Tibial nerve (tissue), 3 donors: ENCODE data around the gene SELENOW.

Source experiments
- POLR2A ChIP-seq, 2 donors: fragments of 450-650 bp; IDR thresholded peaks; one replicate each; pipeline ENCODE4 v1.6.1; 2017; ENCODE audit warnings: antibody characterized with exemption in 2 of 2, mild to moderate bottlenecking in 2 of 2, moderate library complexity in 2 of 2
- TF ChIP-seq, protein P1 (sequence below), 5 experiments: fragments of 200-600 bp in 3 of 5; fragments of 450-650 bp in 2 of 5; sonication (generic) in 3 of 5; IDR thresholded peaks; one replicate each; pipeline ENCODE4 v1.5.1; 2016 to 2019; ENCODE audit warnings: antibody characterized with exemption in 5 of 5, mild to moderate bottlenecking in 3 of 5, moderate library complexity in 2 of 5

- TF ChIP-seq, protein P1, sequence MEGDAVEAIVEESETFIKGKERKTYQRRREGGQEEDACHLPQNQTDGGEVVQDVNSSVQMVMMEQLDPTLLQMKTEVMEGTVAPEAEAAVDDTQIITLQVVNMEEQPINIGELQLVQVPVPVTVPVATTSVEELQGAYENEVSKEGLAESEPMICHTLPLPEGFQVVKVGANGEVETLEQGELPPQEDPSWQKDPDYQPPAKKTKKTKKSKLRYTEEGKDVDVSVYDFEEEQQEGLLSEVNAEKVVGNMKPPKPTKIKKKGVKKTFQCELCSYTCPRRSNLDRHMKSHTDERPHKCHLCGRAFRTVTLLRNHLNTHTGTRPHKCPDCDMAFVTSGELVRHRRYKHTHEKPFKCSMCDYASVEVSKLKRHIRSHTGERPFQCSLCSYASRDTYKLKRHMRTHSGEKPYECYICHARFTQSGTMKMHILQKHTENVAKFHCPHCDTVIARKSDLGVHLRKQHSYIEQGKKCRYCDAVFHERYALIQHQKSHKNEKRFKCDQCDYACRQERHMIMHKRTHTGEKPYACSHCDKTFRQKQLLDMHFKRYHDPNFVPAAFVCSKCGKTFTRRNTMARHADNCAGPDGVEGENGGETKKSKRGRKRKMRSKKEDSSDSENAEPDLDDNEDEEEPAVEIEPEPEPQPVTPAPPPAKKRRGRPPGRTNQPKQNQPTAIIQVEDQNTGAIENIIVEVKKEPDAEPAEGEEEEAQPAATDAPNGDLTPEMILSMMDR (IDR thresholded peaks at IDR 0.05) = no peak
- peak in 1 of 2 donors; percentile 52 for TF ChIP-seq POLR2A (IDR thresholded peaks at IDR 0.05)
These were observed 1.2 kb downstream of the SELENOW start for GRCh38 chr19:47779524-47780214.
